Mesenteric fat pad (tissue), 1 donor: ENCODE results near the gene CENPX. TPM values are rescaled to one million over a fixed set of nuclear protein-coding genes. Genes with fewer than 3 reads are reported as not detected.

Experiments
- DNase-seq: peaks from one replicate; pipeline ENCODE4 v3.0.0-alpha.2; 2020; ENCODE audit warnings: low spot score
- total RNA-seq: library from RNA; stranded (reverse); fragmentation: NEBNext Ultra II Directional; extraction: Animal tissue kit (Norgen Biotek cat#: 25700); gene quantifications from one replicate; pipeline ENCODE4 v1.2.1, GENCODE V29; 2021
- donor health status: DM: yes; HTN: yes; CAD: no.

The CENPX gene
- total RNA-seq, 1 donor from 2014 or later: 47.0 TPM

GRCh38 chr17:82055965-82056728, 33.5 kb upstream of the CENPX start:
- no peak for DNase-seq

GRCh38 chr17:82055023-82055964, 32.6 kb upstream of the CENPX start:
- DNase-seq: no peak

DNA sequence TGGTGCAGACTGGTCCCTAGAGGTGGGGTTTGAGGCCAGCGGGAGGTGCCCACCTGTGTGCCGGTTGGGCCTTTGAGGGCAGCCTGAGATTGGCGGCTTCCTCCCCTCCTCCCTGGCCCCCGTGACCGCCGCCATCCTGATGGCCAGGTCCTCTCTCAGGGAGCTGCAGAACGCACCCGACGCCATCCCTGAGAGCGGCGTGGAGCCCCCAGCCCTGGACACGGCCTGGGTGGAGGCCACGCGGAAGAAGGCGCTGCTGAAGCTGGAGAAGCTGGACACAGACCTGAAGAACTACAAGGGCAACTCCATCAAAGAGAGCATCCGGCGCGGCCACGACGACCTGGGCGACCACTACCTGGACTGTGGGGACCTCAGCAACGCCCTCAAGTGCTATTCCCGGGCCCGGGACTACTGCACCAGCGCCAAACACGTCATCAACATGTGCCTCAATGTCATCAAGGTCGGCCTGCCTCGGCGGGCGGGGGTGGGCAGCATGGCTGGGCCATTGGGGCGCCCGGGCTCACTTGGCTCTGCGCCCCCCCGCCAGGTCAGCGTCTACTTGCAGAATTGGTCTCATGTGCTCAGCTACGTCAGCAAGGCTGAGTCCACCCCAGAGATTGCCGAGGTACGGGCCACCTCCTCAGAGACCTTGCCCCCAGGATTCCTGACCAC, 31.8 kb upstream of the CENPX start:
- no peak for DNase-seq

DNA sequence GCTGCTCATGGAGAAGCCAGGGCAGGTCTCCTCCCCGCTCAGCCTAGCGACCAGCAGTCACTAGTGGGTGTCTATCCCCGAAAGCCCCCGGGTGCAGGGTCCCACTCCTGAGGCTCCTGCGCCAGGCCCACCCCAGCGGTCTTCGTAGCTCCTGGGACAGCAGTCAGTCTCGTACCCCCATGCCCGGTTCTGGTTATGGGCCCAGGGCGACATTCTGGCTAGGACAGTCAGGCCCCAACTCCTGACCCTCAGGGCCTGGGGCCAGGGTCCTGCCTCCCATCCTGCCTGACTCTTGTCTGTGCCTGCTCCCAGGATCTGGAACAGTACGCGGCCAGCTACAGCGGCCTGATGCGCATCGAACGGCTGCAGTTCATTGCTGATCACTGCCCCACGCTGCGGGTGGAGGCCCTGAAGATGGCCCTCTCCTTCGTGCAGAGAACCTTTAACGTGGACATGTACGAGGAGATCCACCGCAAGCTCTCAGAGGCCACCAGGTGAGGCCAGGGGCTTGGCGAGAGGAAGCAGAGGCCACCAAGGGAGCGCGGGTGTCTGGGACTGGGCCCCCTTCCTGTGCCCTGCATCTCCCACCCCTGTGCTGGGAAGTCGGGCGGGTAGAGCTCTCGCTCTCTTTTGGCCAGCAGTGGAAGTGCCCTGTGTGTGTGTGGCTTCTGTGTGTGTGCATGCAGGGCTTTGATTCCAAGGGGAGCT, 31.0 kb upstream of the CENPX start:
- DNase-seq: no peak

- no peak for DNase-seq
Measured at GRCh38 chr17:82053130-82053529, 30.5 kb upstream of the CENPX start.

DNA sequence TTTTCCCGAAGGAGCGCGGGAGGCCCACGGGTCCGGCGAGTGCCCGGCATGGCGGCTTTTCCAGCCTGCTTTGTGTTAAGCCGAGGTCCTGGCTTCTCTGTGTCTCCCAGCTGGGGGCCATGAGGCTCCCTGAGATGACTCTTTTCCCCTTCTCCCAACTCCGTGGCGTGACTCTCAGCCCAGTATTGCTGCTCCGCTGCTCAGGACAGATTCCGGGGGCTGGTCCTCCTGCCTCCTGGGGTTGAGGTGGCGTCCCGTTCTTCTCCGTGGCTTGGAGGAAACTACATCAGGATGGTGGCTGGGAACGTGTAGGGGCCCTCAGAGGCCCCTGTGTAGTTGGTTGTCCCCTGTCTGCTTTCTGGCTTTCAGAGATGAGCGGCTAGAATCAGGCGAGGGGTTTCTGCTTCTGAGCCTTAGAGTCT, 30.0 kb upstream of the CENPX start:
- no peak for DNase-seq

GRCh38 chr17:82051776-82052637, 29.3 kb upstream of the CENPX start, which contains the start of the genes GPS1 and RFNG:
Gene GPS1 (plus strand): TSS chr17:82051898. CDS start chr17:82051932, 34 bp downstream.
Gene RFNG (minus strand): TSS chr17:82051811. CDS start chr17:82051766, 45 bp downstream.
- no peak for DNase-seq

- no peak for DNase-seq
Measured at GRCh38 chr17:82050761-82051641, 28.3 kb upstream of the CENPX start.

DNA sequence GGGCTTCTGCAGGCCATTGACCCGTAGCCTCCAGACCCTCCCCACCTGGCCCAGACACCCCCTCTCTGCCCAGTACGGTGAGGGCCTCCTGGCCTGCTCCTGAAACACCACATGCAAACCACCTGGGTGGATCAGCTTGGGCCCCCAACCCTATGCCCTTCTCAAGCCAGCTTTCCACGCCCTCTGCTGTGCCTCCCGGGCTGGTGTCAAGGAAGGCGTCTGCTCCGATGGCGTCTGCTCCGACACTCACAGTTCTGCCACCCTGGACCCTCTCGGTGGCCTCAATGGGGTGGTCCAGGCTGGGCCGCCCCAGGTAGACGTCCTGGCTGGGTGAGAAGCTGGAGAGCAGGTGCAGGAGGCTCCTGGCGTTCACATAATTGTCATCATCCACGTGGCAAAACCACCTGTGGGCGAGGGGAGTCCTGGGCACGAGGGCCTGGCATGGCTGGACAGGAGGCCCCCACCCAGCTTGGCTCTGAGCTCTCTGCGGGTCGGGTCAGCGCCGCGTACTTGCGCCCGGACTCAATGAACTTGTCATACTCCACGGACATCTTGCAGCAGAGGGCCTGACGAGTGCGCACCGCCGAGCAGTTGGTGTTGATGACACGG, 27.6 kb upstream of the CENPX start:
- DNase-seq: no peak

DNA sequence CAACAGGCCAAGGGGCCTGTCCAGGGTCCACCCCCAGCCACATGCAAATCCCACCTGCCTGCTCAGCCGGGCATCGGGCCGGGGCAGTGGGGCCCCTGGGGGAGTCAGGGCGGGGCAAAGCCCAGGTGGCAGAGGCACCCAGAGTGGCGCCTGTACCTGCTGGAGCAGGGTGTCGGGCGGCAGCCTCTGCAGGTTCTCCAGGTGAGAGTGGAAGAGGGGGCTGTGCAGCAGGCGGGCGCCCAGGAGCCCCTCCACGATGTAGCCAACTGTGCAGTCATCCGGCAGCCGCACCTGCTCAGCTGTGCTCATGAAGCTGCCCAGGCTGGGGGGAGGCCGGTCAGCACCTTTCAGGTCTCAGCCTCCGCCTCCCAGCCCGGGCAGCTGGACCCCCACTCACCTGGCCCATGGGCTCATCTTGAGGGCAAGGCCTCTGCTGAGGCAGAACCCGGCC, 26.9 kb upstream of the CENPX start:
- no peak for DNase-seq

DNA sequence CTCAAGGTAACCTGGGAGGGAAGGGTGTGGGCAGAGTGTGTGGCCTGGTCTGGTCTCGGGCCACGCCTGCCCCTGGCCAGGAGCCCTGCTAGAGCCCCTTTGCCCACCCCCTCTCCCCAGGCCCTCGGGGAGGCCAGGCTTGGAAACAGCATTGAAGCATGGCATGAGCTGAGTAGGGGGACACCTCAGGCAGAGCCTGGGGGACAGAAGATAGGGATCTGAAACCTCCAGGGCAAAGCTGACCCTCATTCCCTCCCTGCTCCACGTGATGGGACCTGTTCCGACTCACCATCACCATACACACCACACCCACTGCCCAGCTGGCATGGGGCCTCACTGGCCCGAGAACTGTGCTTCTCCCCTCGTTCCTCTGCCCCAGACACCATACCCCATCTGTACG, 26.4 kb upstream of the CENPX start:
- DNase-seq: no peak

- no peak for DNase-seq
Measured at GRCh38 chr17:82048571-82048971, 25.9 kb upstream of the CENPX start.

- no peak for DNase-seq
Measured at GRCh38 chr17:82047914-82048570, 25.4 kb upstream of the CENPX start.

DNA sequence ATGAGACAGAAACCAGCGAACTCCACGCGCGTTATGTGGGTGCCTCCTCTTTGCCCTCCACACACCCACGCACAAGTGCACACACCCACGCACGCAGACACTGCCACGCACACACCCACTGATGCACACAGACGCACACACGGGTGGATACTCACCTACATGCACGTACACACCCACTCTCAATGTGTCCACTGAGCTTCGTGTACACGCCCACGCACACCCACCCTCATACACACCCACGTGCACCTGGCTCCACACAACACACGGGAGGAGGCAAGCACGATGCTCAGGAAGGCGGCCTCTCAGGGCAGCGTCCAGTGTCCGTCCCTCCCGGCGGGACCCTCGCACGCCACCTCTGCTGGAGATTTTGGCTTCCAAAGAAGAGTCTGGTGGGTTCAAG, 24.7 kb upstream of the CENPX start:
- DNase-seq: no peak

DNA sequence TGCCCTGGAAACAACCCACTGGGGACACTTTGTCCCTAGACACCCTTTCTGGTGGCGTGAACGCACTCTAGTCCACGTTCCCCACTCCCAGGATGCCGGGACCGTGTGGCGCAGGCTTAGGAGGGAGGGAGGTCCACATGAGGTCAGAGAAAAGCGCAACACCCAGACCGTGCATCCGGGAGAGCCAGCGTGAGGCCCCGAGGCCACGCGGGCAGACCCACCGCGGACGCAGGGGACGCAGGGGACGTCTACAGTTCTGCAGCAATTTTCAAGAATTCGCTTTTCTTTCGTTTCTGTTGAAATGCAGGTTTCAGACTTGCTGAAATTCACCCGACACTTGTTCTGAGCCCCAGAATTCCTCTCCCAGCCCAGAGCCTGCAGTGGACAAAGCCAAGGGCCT, 24.2 kb upstream of the CENPX start:
- no peak for DNase-seq

DNA sequence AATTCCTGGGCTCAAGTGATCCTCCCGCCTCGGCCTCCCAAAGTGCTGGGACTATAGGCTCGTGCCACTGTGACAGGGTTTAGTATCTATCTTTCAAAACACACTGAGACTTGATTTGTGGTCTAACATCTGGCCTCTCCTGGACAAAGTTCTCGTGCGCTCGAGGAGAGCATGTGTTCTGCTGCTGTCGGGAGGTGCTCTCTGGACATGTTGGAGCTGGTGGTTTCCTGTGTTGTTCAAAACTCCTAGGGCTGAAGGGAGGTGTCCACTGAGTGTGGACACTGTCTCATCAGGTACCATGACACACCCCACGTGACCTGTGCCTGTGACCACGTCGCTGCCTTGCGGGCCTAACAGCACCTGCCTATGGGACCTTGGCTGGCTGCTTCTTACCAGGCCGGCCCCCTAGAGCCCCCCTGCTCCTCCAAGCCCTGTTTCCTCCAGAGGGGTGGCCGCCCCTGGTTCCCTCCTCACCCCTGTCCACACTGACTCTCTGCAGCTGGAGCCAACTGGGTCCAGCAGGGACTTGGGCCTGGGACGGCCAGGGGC, 23.3 kb upstream of the CENPX start:
- DNase-seq: no peak

GRCh38 chr17:82043507-82043906, 20.8 kb upstream of the CENPX start:
- no peak for DNase-seq

- DNase-seq: no peak
Measured at GRCh38 chr17:82042649-82043048, 20.0 kb upstream of the CENPX start.
